SK-N-SH (cell line): ENCODE results near the gene HDLBP.

ENCODE experiments used
- EP300 ChIP-seq, 2 experiments: IDR thresholded peaks; 2 replicates each; pipeline versions ENCODE4 v1.4.0 to v1.6.1; 2012; ENCODE audit warnings: borderline replicate concordance in 1 of 2, low read depth in 1 of 2, low read length in 1 of 2
- FOXJ3 ChIP-seq: sonication (generic); formaldehyde crosslinking; IDR thresholded peaks from 2 replicates; pipeline ENCODE4 v1.5.1; 2020; ENCODE audit warnings: mild to moderate bottlenecking, missing genetic modification reagents
- FOXM1 ChIP-seq: IDR thresholded peaks from 2 replicates; pipeline ENCODE4 v1.4.0; 2012; ENCODE audit warnings: low read depth, mild to moderate bottlenecking
- GABPA ChIP-seq: IDR thresholded peaks from 2 replicates; pipeline ENCODE4 v1.4.0; 2012; ENCODE audit warnings: low read depth, mild to moderate bottlenecking
- MAX ChIP-seq: IDR thresholded peaks from 2 replicates; pipeline ENCODE4 v1.4.0; 2012; ENCODE audit warnings: low read depth
- NFIC ChIP-seq: IDR thresholded peaks from 2 replicates; pipeline ENCODE4 v1.4.0; 2012; ENCODE audit warnings: borderline replicate concordance
- POLR2AphosphoS5 ChIP-seq: IDR thresholded peaks from 2 replicates; pipeline ENCODE4 v1.6.1; 2012; ENCODE audit warnings: low read depth, low read length
- RAD21 ChIP-seq: IDR thresholded peaks from 2 replicates; pipeline ENCODE4 v1.6.1; 2012; ENCODE audit warnings: mild to moderate bottlenecking, low read length
- RCOR1 ChIP-seq: fragments of 150-350 bp; IDR thresholded peaks from 2 replicates; pipeline ENCODE4 v1.6.1; 2017; ENCODE audit warnings: antibody characterized with exemption, low read length
- SIN3A ChIP-seq: IDR thresholded peaks from 2 replicates; pipeline ENCODE4 v1.6.1; 2012; ENCODE audit warnings: low read depth, mild to moderate bottlenecking, low read length, moderate library complexity, borderline replicate concordance
- TAF1 ChIP-seq: IDR thresholded peaks from 2 replicates; pipeline ENCODE4 v1.6.1; 2012; ENCODE audit warnings: low read depth, mild to moderate bottlenecking, low read length, moderate library complexity, borderline replicate concordance
- YY1 ChIP-seq: IDR thresholded peaks from 2 replicates; pipeline ENCODE4 v1.4.0; 2012; ENCODE audit warnings: low read depth, mild to moderate bottlenecking
- TF ChIP-seq, protein P1 (sequence below): fragments of 200-600 bp; sonication (generic); IDR thresholded peaks from 2 replicates; pipeline ENCODE4 v1.6.1; 2017; ENCODE audit warnings: antibody characterized with exemption, mild to moderate bottlenecking, moderate library complexity

DNA sequence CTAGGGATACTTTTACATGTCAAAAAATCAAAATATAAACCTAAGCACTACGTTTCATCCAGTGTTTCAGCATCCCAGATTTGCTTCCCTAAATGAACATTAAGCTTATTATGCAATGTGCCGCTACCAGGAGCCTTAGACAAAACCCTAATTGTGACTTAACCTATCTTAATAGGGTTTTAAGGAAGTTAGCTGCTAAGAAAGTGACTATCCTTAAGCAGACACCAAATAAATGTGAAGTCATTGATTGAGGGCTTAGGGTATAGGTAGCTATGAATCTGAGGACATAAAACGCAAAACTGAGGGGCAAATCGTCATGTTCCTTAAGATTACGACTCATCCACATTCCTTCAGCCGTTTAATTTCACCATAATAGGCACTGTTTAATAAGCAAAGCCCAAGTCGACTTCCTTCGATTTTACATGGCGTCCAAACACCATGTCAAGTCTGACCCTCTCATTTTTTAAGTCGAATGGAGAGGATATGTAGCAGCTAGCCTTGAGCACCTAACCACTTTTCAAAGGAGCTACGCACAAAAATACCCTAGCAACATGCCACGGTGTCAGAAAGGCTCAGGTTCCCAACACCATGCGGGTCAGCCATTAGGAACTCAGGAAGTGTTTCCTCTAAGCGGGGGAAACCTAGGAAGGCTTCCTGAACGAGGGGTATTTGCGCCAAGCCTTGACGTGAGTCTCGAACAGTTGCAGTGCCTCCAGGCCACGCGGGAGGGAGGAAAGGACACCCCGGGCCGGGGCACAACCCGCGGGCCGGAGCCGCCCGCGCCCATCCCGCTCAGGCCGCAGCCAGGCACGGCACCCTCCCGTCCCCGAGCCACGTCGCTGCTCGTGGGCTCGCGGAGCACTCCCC lies 1.0 kb downstream of the HDLBP start:
- TF ChIP-seq TAF1 (no peak), FOXJ3 (CRISPR knock-in tag) (no peak), RCOR1 (no peak), MAX (no peak; the same call in 1 of the 2 replicates), RAD21 (no peak; the same call in 1 of the 2 replicates), EP300 (IDR thresholded peaks at IDR 0.05; ENCODE audit: borderline replicate concordance in 1 of 2, low read depth in 1 of 2, low read length in 1 of 2) (no peak), YY1 (no peak; the same call in 1 of the 2 replicates), FOXM1 (no peak), GABPA (no peak), SIN3A (no peak), NFIC (no peak), POLR2AphosphoS5 (no peak)
- TF ChIP-seq, protein P1, sequence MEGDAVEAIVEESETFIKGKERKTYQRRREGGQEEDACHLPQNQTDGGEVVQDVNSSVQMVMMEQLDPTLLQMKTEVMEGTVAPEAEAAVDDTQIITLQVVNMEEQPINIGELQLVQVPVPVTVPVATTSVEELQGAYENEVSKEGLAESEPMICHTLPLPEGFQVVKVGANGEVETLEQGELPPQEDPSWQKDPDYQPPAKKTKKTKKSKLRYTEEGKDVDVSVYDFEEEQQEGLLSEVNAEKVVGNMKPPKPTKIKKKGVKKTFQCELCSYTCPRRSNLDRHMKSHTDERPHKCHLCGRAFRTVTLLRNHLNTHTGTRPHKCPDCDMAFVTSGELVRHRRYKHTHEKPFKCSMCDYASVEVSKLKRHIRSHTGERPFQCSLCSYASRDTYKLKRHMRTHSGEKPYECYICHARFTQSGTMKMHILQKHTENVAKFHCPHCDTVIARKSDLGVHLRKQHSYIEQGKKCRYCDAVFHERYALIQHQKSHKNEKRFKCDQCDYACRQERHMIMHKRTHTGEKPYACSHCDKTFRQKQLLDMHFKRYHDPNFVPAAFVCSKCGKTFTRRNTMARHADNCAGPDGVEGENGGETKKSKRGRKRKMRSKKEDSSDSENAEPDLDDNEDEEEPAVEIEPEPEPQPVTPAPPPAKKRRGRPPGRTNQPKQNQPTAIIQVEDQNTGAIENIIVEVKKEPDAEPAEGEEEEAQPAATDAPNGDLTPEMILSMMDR = no peak
